ENCODE data around the gene NABP2. TPM values are rescaled to one million over a fixed set of nuclear protein-coding genes. Genes with fewer than 3 reads are reported as not detected.
A peak's percentile ranks its signal among the peaks of the same experiment; 100 is the strongest.

The NABP2 gene
- polyA plus RNA-seq, 4 donors: 26.5 to 31.0 (median 30.3) TPM

DNA sequence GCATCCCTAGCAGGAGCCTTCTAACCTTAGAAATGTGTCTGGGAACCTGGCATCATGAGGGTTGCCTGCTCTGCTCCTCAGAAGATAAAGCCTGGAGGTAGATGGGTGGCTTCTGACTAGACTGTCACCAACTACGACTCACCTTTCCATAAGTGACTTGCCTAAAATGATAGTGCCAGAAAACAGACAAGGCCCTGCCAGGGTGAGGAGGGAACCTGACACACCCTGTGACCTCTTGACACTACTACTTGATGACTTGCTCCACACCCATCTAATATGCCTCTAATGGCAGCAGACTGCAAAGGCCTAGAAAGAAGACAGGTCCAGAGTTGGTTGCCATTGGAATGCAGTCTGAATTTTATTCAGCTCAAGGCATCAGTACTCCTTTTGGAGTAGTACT lies 11.8 kb upstream of the NABP2 start:
- DNase-seq (ENCODE audit: low read depth in 4 of 4, low spot score in 3 of 4): no peak

DNA sequence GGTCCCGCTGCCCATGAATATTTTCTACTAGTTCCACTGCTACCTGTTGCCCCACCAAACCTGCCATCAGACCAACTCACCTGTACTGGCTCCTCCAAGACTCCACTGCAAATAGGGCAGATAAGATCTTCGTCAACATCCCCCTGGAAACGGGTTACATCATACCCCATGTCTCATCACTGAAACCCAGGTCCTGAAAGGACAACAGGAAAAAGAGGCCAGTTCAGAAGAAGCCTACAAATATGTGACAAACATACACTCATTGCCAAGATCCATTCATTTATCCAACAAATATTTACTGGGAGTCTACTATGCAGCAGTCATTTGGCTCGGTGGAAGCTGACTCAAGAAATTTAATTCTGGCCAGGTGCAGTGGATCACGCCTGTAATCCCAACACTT lies 10.3 kb upstream of the NABP2 start:
- DNase-seq (ENCODE audit: low read depth in 4 of 4, low spot score in 3 of 4): no peak

DNA sequence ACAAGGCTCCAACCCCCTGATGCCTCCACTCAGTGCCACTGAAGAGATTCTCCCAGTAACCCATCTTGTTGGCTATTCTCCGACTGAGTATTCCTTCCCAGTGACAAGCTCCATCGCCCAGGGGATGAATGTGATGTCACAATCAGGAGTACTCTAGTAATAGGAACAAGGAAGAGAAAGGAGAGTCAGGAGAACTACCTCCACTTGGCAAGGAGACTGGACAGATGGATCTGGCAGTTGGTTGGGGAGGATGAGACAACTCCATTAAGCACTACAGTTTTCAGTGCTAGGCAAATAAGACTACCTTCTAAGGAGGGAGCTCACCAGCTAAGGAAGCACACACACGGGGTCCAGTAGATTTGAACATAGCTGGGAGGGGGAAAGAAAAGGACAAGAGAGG lies 7.7 kb upstream of the NABP2 start:
- DNase-seq (ENCODE audit: low read depth in 4 of 4, low spot score in 3 of 4): no peak

DNA sequence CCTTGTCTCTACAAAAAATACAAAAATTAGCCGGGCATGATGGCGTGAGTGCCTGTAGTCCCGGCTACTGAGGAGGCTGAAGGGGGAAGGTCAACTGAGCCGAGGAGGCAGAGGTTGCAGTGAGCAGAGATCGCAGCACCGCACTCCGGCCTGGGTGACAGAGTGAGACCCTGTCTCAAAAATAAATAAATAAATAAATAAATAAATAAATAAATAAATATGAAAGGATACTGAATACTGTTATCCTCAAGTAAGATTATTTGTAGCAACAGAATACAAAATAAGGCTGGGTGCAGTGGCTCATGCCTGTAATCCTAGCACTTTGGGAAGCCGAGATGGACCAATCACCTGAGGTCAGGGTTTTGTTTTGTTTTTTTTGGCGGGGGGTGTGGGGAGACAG lies 4.3 kb upstream of the NABP2 start:
- DNase-seq (ENCODE audit: low read depth in 4 of 4, low spot score in 3 of 4): no peak

DNA sequence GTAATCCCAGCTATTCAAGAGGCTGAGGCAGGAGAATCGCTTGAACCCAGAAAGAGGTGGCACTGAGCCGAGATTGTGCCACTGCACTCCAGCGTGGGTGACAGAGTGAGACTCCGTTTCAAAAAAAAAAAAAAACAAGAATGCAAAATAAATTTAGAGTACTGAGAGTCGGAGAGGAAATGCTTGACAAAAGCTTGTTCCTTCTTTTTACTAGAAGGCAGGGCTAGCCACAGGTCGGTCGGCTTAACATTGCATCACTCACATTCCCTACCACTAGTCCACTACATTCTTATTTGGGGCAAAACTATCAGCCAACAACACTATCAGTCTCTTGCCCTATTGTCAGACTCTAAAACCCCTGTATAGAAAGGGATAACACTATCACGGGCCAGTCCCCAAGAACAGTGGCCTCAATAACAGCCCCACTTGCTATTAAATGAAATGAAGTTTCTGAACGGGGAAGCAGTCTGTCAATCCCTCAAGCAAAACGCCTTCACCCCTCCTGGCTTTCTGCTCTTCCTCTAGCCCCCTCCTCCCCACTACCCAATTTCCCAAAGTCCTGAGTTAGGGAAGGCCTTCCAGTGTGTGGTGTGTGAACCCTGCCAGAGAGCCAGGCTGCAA lies 3.4 kb upstream of the NABP2 start:
- no peak for DNase-seq (ENCODE audit: low read depth in 4 of 4, low spot score in 3 of 4)

DNA sequence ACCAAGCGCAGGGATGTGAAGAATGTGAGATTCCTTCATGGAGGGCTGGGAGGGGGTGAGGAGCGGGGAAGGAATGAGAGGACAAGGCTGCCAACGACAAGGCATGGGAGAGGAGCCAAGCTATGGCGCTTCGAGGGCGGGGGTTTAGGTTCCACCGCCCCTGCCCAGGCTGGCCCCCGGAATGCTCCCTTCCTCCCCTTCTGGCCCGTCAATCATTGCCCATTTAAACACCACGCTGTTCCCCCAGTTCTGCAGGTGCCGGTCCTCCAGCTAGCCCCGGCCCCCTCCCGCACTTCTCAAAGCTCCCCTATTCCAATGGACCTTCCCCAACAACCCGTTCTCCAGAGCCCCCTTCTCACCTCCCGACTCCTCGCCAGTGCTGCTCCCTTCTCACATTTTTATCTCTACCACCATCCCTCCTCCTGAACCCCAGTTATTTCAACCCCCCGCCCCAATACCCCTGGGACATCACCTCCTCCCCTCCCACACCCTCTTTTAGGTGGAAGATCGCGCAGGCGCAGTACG lies 2.8 kb upstream of the NABP2 start:
- DNase-seq (ENCODE audit: low read depth in 4 of 4, low spot score in 3 of 4): peak in 2 of 4 donors; percentile 49 to 51

DNA sequence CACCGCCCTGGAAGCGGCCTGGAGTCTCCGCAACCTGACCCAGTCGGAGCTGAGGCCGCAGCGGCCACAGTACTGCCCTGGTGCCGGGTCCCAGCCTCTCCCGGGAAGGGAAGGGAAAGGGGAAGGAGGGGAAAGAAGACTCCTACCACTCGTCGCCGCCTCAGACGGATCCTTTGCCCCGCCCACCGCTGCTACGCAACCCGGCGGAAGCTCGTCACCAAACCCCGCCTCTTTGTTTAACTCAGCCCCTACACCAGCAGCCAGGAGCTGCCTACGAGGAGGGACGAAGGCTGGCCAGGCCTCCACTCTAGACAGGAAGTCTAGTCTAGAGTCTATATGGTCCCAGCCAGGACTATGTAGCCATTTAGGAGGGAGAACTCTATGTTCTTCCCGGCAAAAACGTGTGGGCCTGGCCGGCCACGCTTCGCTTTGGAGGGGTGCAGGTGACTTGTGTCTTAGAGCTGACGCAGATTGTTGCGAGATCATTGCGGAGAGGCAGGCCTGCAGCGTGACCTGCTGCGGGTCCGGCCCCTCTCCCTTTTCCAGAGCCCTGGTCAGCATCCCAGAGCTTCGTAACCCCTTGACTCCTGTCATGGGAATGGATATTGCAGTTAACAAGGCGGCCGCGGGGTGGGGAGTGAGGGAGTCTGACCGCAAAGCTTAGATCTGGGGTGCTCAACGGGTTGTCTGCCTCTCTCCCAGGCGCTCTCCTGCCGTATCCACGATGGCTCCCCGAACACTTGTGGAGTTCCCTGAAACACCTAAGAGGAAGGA lies 2.2 kb upstream of the NABP2 start, which contains the start of gene RNF41:
RNF41 (minus strand) TSS at position 166 of the 774 bp plus-strand sequence. CDS start 7,875 bp downstream, outside the sequence.
- peak; percentile 93 to 97 (median 96) for DNase-seq (ENCODE audit: low read depth in 4 of 4, low spot score in 3 of 4)

DNA sequence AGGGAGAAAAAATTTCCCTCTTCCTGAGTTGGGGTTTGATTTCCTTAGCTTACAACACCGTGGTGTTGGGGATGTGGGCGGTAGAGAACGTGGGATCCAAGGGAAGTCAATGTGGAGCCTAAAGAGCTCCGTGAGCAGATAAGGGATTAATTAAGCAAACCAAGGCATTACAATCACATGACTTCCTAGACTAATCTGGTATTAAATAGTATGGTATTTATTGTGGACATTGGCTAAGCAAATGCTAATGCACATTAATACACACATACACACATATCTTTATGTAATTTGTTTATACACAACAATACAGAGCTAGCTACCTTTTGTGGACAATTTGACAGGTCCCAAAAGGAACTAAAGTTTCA lies 1.6 kb upstream of the NABP2 start:
- DNase-seq (ENCODE audit: low read depth in 4 of 4, low spot score in 3 of 4): no peak

DNA sequence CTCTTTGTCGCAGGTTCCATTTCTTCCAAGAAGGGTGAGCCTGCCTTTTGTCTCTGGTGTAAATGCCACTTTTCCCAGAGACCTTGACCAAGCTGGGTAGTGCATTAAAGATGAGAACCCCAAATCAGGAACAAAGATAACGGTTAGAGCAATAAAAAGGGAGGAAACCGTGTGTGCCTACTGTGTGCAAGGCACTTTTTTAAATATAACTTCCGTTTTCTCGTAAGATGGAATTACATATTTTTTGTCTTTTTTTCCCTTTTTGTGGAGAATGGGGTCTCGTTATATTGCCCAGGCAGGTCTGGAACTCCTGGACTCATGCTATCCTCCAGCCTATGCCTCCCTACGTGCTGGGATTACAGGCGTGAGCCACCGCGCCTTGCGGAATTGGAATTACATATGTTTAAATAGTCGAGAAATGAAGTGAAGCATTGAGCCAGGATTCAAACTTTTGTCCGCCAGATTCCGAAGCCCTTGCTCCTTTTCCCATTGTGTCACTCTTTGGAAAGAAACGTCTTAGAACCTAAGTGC lies 506 bp upstream of the NABP2 start:
- DNase-seq (ENCODE audit: low read depth in 4 of 4, low spot score in 3 of 4): no peak

DNA sequence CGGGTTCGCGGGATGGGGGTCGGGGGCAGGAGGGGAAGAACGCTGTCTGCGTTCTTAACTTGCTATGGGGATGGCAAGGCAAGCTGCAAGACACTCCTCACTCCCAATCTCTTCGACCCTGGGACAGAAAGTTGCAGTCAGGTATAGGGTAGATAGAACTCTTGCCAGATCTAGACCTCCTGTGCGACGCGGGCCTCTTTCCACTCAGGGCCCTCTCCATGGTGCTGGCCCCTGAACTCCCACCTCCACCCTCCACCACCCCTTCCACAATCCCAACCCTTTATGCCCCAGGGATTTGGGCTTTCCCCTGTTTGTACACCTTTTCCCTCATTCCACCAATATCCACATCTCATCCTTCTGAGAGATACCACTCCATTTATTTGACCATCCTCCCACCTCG lies 812 bp downstream of the NABP2 start:
- DNase-seq (ENCODE audit: low read depth in 4 of 4, low spot score in 3 of 4): no peak

DNA sequence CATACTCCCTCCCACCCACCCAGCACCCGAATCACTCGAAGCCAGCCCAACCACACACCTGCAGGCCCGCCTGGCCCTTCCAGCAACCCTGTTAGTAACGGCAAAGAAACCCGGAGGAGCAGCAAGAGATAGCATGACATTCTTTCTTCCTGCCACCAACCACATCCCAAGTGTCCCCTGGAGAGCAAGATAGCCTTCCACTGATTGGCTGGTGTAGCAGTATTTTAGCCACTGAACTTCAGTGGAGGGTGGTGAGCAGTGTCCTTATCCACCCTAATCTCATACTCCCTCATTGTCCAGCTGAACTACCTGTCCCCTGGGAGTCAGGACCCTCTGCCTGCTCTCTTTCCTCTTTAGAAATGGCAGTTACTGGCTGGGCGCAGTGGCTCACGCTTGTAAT lies 4.9 kb downstream of the NABP2 start:
- DNase-seq (ENCODE audit: low read depth in 4 of 4, low spot score in 3 of 4): no peak

DNA sequence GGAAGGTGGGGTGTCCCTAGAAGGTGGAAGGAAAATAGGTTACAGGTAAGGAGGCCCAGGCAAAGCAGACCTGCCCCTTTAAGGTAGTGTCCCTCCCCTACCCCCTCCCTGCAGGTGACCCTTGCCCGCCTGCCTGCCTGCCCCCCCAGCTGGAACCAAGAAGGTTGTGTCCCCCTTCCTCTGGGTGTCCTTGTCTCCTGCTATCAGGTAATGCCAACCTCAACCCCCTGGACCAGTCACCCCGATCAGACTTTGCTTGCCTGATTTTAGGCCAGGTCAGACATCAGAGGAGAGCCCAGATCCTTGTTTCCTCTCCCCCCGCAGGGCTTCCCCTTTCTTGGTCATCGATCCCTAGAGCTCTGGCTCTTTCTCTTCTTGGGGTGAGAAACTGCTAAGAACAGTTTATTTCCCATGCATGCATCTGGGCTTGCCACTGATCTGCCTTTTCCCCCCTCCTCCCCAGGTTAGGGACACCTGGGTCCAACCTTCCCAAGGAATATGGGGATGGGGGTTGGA lies 5.8 kb downstream of the NABP2 start, which contains the start of gene SLC39A5:
SLC39A5 (plus strand) TSS at position 136 of the 516 bp plus-strand sequence. CDS start 1,224 bp downstream, outside the sequence.
- DNase-seq (ENCODE audit: low read depth in 4 of 4, low spot score in 3 of 4): no peak

DNA sequence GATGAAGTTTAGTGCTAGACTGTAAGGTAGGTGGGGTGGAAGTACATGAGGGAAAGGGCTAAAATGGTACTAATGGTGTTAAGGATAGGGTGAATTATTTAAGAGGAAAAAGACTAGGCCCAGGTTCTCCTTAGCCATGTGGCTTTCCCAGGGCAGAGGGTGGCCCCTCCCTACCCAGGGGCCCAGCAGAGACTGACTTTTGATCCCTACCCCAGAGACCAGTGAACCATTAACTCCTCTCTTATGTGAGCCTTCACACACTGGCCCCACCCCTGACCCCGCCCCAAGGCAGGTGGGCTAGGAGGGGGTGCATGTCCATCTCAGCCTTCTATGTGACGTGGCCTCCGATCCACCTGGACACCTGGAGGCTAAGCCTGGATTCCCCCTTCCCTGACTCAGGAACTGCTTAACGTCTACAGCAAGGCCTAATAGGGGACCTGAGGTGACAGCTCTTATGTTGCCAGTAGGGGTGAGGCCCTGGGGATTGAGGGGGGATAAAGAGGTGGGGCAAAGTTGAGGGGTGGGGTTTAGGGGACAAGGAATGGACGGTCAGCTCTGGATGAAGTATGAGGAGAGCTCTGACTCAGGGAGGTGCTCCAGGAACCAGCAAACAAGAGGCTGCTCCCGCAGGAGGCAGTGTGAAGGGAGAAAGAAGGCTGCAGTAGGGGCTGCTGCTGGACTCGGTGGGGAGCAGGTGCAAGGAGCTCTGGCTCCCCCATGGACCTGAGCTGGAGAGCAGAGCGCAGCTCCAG lies 6.5 kb downstream of the NABP2 start:
- DNase-seq (ENCODE audit: low read depth in 4 of 4, low spot score in 3 of 4): no peak

DNA sequence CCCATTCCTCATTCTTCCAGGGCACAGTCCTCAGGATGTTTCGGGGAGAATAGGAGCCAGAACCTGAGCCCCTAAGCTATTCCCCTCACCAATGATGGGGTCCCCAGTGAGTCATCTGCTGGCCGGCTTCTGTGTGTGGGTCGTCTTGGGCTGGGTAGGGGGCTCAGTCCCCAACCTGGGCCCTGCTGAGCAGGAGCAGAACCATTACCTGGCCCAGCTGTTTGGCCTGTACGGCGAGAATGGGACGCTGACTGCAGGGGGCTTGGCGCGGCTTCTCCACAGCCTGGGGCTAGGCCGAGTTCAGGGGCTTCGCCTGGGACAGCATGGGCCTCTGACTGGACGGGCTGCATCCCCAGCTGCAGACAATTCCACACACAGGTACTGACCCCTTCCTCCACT lies 7.0 kb downstream of the NABP2 start:
- no peak for DNase-seq (ENCODE audit: low read depth in 4 of 4, low spot score in 3 of 4)

DNA sequence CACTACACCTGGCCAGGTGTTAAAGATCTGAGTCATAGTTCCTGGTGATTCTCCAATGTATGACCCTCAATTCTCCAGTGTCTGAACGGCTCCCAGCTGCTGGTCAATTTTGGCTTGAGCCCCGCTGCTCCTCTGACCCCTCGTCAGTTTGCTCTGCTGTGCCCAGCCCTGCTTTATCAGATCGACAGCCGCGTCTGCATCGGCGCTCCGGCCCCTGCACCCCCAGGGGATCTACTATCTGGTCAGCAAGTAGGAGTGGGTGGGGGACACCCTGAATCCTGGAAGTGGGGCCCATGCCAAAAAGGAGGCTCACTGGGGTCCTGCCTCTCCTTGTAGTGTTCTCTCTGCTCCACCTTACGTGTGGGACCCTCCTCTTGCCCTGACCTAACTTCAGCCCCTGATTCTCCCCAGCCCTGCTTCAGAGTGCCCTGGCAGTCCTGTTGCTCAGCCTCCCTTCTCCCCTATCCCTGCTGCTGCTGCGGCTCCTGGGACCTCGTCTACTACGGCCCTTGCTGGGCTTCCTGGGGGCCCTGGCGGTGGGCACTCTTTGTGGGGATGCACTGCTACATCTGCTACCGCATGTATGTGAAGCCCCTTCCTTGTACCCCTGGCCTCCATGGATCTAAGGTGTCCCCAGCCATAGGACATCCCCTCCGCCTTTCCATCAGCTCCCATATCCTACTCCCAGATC lies 10.7 kb downstream of the NABP2 start:
- DNase-seq (ENCODE audit: low read depth in 4 of 4, low spot score in 3 of 4): no peak

DNA sequence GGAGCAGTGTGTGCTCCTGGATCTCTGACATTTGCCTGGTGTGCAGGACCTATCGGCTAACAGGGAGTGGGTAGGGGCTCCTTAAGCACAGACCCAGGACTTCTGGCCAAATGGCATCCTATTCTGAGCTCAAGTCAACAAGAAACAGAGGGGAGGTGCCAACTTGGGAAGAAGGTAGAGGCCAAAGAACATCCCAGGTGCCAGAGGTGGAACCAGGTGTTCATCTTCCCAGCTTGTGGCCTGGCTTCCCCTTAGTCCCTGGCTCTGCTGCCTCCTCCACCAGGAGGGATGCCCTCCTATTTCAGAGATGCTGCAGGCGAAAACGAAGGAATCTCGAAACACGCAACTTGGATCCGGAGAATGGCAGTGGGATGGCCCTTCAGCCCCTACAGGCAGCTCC lies 11.9 kb downstream of the NABP2 start:
- no peak for DNase-seq (ENCODE audit: low read depth in 4 of 4, low spot score in 3 of 4)

DNA sequence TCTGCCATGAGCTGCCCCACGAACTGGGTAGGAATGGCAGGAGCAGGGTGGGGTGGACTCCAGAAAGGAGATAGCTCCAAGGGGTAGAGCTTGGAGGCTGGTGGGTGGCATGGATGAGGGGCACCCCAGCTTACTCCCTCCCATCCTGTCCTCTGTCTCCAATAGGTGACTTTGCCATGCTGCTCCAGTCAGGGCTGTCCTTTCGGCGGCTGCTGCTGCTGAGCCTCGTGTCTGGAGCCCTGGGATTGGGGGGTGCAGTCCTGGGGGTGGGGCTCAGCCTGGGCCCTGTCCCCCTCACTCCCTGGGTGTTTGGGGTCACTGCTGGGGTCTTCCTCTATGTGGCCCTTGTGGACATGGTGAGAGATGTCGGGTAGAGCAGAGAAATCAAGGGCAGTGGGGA lies 12.8 kb downstream of the NABP2 start:
- DNase-seq (ENCODE audit: low read depth in 4 of 4, low spot score in 3 of 4): no peak

DNA sequence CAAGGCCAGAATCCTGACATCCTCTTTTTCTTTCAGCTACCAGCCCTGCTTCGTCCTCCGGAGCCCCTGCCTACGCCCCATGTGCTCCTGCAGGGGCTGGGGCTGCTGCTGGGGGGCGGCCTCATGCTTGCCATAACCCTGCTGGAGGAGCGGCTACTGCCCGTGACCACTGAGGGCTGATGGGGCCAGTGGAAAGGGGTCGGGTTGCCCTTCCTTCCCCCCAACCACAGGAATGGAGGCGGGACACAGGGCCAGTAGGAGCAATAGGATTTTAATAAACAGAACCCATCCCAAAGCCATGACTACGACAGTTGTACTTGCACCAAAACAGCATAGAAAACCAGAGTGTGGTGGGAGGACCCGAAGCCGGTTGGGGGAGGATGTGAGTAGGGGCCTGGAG lies 13.4 kb downstream of the NABP2 start:
- DNase-seq (ENCODE audit: low read depth in 4 of 4, low spot score in 3 of 4): no peak

DNA sequence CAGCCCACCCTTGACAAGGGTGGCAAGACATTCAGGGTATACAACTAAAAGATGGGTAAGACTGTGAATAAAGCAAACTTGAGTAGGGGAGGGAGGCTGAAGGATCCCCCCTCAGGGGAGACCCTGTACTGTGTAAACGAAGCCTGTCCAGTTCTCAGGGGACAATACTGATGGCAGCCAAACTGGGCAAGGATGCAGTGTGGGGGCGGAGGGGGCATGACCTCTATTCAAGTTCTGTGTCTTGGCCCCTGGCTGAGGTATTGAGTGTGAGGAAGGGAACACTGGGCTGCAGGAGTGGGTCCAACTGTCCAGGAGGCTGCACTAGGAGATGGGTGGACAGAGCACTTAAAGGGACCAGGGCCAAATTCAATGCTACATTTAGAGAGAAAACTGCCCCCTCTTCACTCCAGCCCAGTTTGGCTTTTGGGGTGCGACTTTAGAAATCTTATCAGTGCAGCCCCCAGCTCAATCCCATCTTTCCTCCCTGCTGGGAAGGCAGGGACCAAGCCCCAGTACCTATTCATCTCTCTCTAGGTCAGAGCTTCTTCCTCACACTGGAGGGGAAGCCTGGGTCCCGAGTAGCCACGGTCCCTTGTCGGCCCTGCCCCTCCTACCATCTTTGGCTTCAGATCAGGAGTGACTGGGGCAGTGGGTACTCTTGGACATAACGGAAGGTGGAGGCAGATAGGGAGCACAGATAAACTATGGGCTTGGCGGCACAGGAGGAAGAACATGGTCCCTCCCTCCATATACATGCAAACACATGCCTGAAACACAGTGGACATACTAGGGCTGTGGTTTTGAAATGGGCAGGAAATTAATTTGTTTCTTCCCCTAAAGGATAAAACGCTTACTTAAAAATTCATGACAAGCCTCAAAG lies 17.5 kb downstream of the NABP2 start:
- DNase-seq (ENCODE audit: low read depth in 4 of 4, low spot score in 3 of 4): no peak
